Naive thymus-derived CD4-positive, alpha-beta T cell (primary cell): ENCODE results near the gene LPP. TPM values are rescaled to one million over a fixed set of nuclear protein-coding genes. Genes with fewer than 3 reads are reported as not detected.
"Not testable (repeated sequence)": the region's sequence is repeated elsewhere in the genome, so short reads cannot be mapped to it uniquely, and the experiment has no call there.

Experiments
- ATAC-seq: fragments of 150-1000 bp; cut with Tn5 transposase; 2 replicates; pipeline ENCODE4 v1.10.0; 2021; ENCODE audit warnings: mild to moderate bottlenecking, moderate library complexity
- CTCF ChIA-PET: fragments of 350-600 bp; sonication (Branson Sonifier 250); formaldehyde crosslinking; loops from one replicate; lab custom pipeline; 2021; ENCODE audit warnings: antibody characterized with exemption; lab: Charles Lee
- POLR2A ChIA-PET: fragments of 350-600 bp; sonication (Branson Sonifier 250); formaldehyde crosslinking; loops from one replicate; lab custom pipeline; 2021; ENCODE audit warnings: antibody characterized with exemption, inconsistent platforms; lab: Charles Lee
- DNase-seq, 9 donors: peaks; one replicate each; pipeline versions ENCODE4 v3.0.0 to v3.0.0-alpha.2; 2020 to 2022; ENCODE audit warnings: mixed read lengths in 1 of 9
- H3K27ac ChIP-seq: one replicate; pipeline ENCODE4 v1.7.0; 2013; ENCODE audit warnings: mild to moderate bottlenecking, low read depth, low read length, moderate library complexity
- H3K27me3 ChIP-seq, 2 donors: one replicate each; pipeline ENCODE4 v1.7.0; 2013; ENCODE audit warnings: low read length in 2 of 2, mild to moderate bottlenecking in 2 of 2, moderate library complexity in 2 of 2; ENCODE audit not compliant: control insufficient read depth in 2 of 2, insufficient read depth in 2 of 2
- H3K36me3 ChIP-seq, 3 experiments: 1 replicate in 2 of 3; 2 replicates in 1 of 3; pipeline ENCODE4 v1.7.0; 2013; ENCODE audit warnings: low read length in 3 of 3, mild to moderate bottlenecking in 3 of 3, moderate library complexity in 1 of 3; ENCODE audit not compliant: insufficient read depth in 3 of 3, control insufficient read depth in 2 of 3
- H3K4me1 ChIP-seq, 2 donors: one replicate each; pipeline ENCODE4 v1.7.0; 2013; ENCODE audit warnings: low read length in 2 of 2, mild to moderate bottlenecking in 2 of 2, moderate library complexity in 1 of 2; ENCODE audit not compliant: control insufficient read depth in 2 of 2, insufficient read depth in 2 of 2
- H3K4me3 ChIP-seq: 2 replicates; pipeline ENCODE4 v1.7.0; 2013; ENCODE audit warnings: mild to moderate bottlenecking, low read length
- H3K9me3 ChIP-seq, 3 experiments: 1 replicate in 2 of 3; 2 replicates in 1 of 3; pipeline ENCODE4 v1.7.0; 2013; ENCODE audit warnings: low read length in 3 of 3; ENCODE audit not compliant: control insufficient read depth in 2 of 3
- H3K27ac Mint-ChIP-seq, 9 donors: one replicate each; pipeline ENCODE4 v1.8.0; 2020 to 2022; ENCODE audit warnings: mixed read lengths in 9 of 9, mild to moderate bottlenecking in 8 of 9, moderate library complexity in 5 of 9, inconsistent platforms in 2 of 9
- H3K27me3 Mint-ChIP-seq, 5 donors: one replicate each; pipeline ENCODE4 v1.8.0; 2021 to 2022; ENCODE audit warnings: mixed read lengths in 5 of 5, mild to moderate bottlenecking in 1 of 5
- H3K36me3 Mint-ChIP-seq, 5 donors: one replicate each; pipeline ENCODE4 v1.8.0; 2020 to 2022; ENCODE audit warnings: mixed read lengths in 5 of 5, mild to moderate bottlenecking in 3 of 5, inconsistent platforms in 1 of 5
- H3K4me1 Mint-ChIP-seq, 7 donors: one replicate each; pipeline ENCODE4 v1.8.0; 2020 to 2022; ENCODE audit warnings: mixed read lengths in 7 of 7, mild to moderate bottlenecking in 3 of 7, inconsistent platforms in 1 of 7
- H3K4me3 Mint-ChIP-seq, 10 donors: one replicate each; pipeline ENCODE4 v1.8.0; 2020 to 2022; ENCODE audit warnings: mild to moderate bottlenecking in 10 of 10, mixed read lengths in 10 of 10, moderate library complexity in 6 of 10, inconsistent platforms in 2 of 10
- H3K9me3 Mint-ChIP-seq, 11 donors: one replicate each; pipeline ENCODE4 v1.8.0; 2020 to 2022; ENCODE audit warnings: mixed read lengths in 11 of 11, mild to moderate bottlenecking in 4 of 11, inconsistent platforms in 1 of 11, moderate library complexity in 1 of 11
- intact Hi-C, 2 donors: fragments of 100-400 bp; cut with micrococcal nuclease; formaldehyde crosslinking; loops; one replicate each; pipeline ENCODE4 v1.15.1; 2023
- polyA plus RNA-seq, 2 donors: library from polyadenylated mRNA; unstranded; fragments of 300-500 nt; fragmentation: Illumina TruSeq; gene quantifications; one replicate each; pipeline ENCODE4 v1.2.3, GENCODE V29; 2021
- total RNA-seq, 6 experiments: library from RNA in 5 of 6; stranded (reverse) in 5 of 6; gene quantifications; 1 replicate in 5 of 6; 2 replicates in 1 of 6; pipeline ENCODE4 v1.2.3 and lab custom pipeline; 2021 to 2026

Gene LPP
- total and polyA plus RNA-seq, 7 experiments from 2014 or later: 10.3 to 95.2 (median 19.5) TPM

- Histone ChIP-seq H3K27me3 (no peaks in the 10 kb centered on the region), H3K27ac (no peak overlapping the region), H3K4me3 (no peak overlapping the region), H3K36me3 (no peaks in the 10 kb centered on the region), H3K9me3 (no peaks in the 10 kb centered on the region), H3K4me1 (peaks cover 4 to 21% of the 10 kb centered on the region in 2 donors)
- Mint-ChIP-seq H3K4me1 (peaks cover 40 to 59% (median 52%) of the 10 kb centered on the region in 7 donors), H3K27me3 (no peaks in the 10 kb centered on the region), H3K4me3 (no peak overlapping the region), H3K27ac (no peak overlapping the region), H3K36me3 (peaks cover 0 to 34% (median 5%) of the 10 kb centered on the region in 5 donors), H3K9me3 (peaks cover 0 to 5% (median 0%) of the 10 kb centered on the region in 11 donors)
- DNase-seq: no peak
- CTCF ChIA-PET: no interaction called here
- POLR2A ChIA-PET: no interaction called here
- no peak for ATAC-seq
- intact Hi-C loops: no loop called here
Observed at GRCh38 chr3:188435266-188435665, 281.3 kb downstream of the LPP start.

DNA sequence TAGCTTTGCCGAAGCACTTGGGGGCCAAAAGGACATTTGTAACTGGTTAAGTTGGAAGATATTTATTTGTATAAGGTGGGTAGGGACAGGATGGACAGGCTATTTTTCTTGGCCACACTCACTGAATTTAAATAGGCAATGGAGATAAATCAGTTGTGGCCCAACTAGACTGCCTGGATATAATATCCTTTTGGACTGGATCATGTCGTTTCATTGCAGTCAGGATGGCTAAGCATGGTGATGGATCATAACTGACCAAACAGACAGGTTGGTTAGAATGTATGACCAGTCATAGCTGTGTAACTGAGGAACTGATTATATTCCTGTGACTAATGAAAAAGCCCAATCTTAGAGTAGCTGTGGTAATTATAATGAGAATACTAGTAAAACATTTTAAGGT is 284.0 kb downstream of the LPP start:
- ATAC-seq (no peak), DNase-seq (no peak)
- Histone ChIP-seq H3K27ac (no peak overlapping the region), H3K36me3 (no peaks in the 10 kb centered on the region), H3K4me1 (peaks cover 4 to 24% of the 10 kb centered on the region in 2 donors), H3K27me3 (no peaks in the 10 kb centered on the region), H3K9me3 (no peaks in the 10 kb centered on the region), H3K4me3 (no peak overlapping the region)
- intact Hi-C loops: loop anchor here in 1 of 2 donors (2.0 kb wide), 1 partner anchor 695 kb away; no protein-coding TSS in a partner anchor
- H3K4me1 Mint-ChIP-seq: peaks cover 28 to 60% (median 35%) of the 10 kb centered on the region in 7 donors
- no peaks in the 10 kb centered on the region for H3K27me3 Mint-ChIP-seq
- peaks cover 6 to 33% (median 12%) of the 10 kb centered on the region in 5 donors for H3K36me3 Mint-ChIP-seq
- POLR2A ChIA-PET: interaction anchor here (0.6 kb wide), 1 partner anchor 71 kb away, joined by 3 read pairs; no protein-coding TSS in a partner anchor
- no peak overlapping the region for H3K4me3 Mint-ChIP-seq
- peaks cover 0 to 4% (median 0%) of the 10 kb centered on the region in 11 donors for H3K9me3 Mint-ChIP-seq
- CTCF ChIA-PET: no interaction called here
- peak overlapping the region in 2 of 9 donors; percentile 12 to 26 for H3K27ac Mint-ChIP-seq

DNA sequence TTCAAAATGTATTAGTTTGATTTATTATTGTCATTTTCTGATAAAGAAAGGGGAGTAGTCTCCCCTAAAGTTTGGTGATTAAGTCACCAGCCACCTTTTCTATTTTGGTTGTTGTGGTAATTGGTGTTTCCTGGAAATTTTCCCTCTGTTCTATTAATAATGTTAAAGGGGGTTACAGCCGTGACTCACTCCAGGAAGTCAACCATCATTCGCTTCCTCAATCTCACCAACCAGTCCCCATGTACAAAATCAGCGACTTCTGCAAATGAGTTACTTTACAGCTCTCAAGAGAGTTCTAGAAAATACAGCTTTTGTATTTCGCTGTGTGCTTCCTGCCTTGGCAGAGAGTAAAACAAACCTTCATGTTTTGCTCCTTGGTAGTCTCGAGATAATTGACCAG is 285.1 kb downstream of the LPP start:
- ATAC-seq (peak; percentile 92), DNase-seq (peak in 5 of 9 donors; percentile 6 to 28 (median 14))
- Histone ChIP-seq H3K36me3 (no peaks in the 10 kb centered on the region), H3K27me3 (no peaks in the 10 kb centered on the region), H3K27ac (peak overlapping the region; percentile 9), H3K4me3 (no peak overlapping the region), H3K4me1 (peaks cover 4 to 31% of the 10 kb centered on the region in 2 donors), H3K9me3 (no peaks in the 10 kb centered on the region)
- Mint-ChIP-seq H3K9me3 (peaks cover 0 to 4% (median 0%) of the 10 kb centered on the region in 11 donors), H3K36me3 (peaks cover 6 to 36% (median 18%) of the 10 kb centered on the region in 5 donors), H3K27me3 (no peaks in the 10 kb centered on the region), H3K4me3 (peak overlapping the region in 9 of 10 donors; percentile 47 to 76 (median 62)), H3K4me1 (peaks cover 19 to 52% (median 27%) of the 10 kb centered on the region in 7 donors), H3K27ac (peak overlapping the region; percentile 28 to 83 (median 60))
- POLR2A ChIA-PET: no interaction called here
- CTCF ChIA-PET: interaction anchor here (0.7 kb wide), 1 partner anchor 697 kb away, joined by 5 read pairs; no protein-coding TSS in a partner anchor
- intact Hi-C loops: loop anchor here in 1 of 2 donors (2.0 kb wide), 1 partner anchor 696 kb away; no protein-coding TSS in a partner anchor

- peaks cover 4 to 31% of the 10 kb centered on the region in 2 donors for H3K4me1 ChIP-seq
- DNase-seq (no peak), ATAC-seq (no peak)
Observed at GRCh38 chr3:188440340-188440972, 286.5 kb downstream of the LPP start.

DNA sequence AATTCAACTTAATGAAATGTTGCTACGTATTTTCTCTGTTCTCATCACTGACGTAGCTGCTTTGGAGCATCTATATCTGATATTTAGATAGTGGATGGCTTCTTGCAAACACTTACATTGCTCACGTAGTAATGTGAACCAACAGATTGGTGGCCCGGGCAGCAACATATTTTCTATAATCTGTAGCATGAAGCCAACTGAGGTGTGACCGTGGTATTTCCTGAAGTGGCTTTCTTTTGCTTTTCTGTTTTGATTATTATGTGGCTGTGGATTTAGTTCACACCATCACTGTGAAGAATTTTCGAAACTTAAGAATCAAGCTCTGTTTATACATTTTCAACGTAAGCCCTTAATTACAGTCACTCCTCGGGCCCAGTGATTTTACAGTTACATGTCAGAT is 288.5 kb downstream of the LPP start:
- peaks cover 0 to 11% (median 0%) of the 10 kb centered on the region in 11 donors for H3K9me3 Mint-ChIP-seq
- no peaks in the 10 kb centered on the region for H3K27me3 ChIP-seq
- no peak overlapping the region for H3K4me3 ChIP-seq
- H3K27ac Mint-ChIP-seq: peak overlapping the region in 1 of 9 donors; percentile 8
- DNase-seq (no peak), ATAC-seq (no peak)
- intact Hi-C loops: no loop called here
- peak overlapping the region in 1 of 10 donors; percentile 16 for H3K4me3 Mint-ChIP-seq
- CTCF ChIA-PET: no interaction called here
- H3K27me3 Mint-ChIP-seq: no peaks in the 10 kb centered on the region
- no peak overlapping the region for H3K27ac ChIP-seq
- no peaks in the 10 kb centered on the region for H3K9me3 ChIP-seq
- H3K4me1 Mint-ChIP-seq: peaks cover 19 to 64% (median 27%) of the 10 kb centered on the region in 7 donors
- no peaks in the 10 kb centered on the region for H3K36me3 ChIP-seq
- POLR2A ChIA-PET: no interaction called here
- peaks cover 6 to 41% (median 26%) of the 10 kb centered on the region in 5 donors for H3K36me3 Mint-ChIP-seq
- H3K4me1 ChIP-seq: peaks cover 4 to 36% of the 10 kb centered on the region in 2 donors

More at GRCh38 chr3:188440340-188440972, 286.5 kb downstream of the LPP start:
- no peaks in the 10 kb centered on the region for H3K27me3 Mint-ChIP-seq
- Histone ChIP-seq H3K27ac (no peak overlapping the region), H3K4me3 (no peak overlapping the region), H3K36me3 (no peaks in the 10 kb centered on the region), H3K27me3 (no peaks in the 10 kb centered on the region), H3K9me3 (no peaks in the 10 kb centered on the region)
- ChIA-PET CTCF (no interaction called here), POLR2A (no interaction called here)
- H3K4me3 Mint-ChIP-seq: peak overlapping the region in 1 of 10 donors; percentile 23
- intact Hi-C loops: no loop called here
- peaks cover 0 to 11% (median 0%) of the 10 kb centered on the region in 11 donors for H3K9me3 Mint-ChIP-seq
- peaks cover 6 to 46% (median 18%) of the 10 kb centered on the region in 5 donors for H3K36me3 Mint-ChIP-seq
- peaks cover 19 to 56% (median 27%) of the 10 kb centered on the region in 7 donors for H3K4me1 Mint-ChIP-seq
- H3K27ac Mint-ChIP-seq: no peak overlapping the region

DNA sequence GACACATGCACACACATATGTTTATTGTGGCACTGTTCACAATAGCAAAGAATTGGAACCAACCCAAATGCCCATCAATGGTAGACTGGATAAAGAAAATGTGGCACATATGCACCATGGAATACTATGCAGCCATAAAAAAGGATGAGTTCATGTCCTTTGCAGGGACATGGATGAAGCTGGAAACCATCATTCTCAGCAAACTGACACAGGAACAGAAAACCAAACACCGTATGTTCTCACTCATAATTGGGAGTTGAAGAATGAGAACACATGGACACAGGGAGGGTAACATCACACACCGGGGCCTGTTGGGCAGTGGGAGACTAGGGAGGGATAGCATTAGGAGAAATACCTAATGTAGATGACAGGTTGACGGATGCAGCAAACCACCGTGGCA is 291.2 kb downstream of the LPP start:
- CTCF ChIA-PET: not testable (repeated sequence)

More for the DNA sequence above, 291.2 kb downstream of the LPP start:
- H3K36me3 Mint-ChIP-seq: peaks cover 6 to 36% (median 31%) of the 10 kb centered on the region in 5 donors
- H3K27me3 ChIP-seq, H3K4me3 Mint-ChIP-seq, H3K27ac ChIP-seq, DNase-seq, H3K27me3 Mint-ChIP-seq, H3K9me3 Mint-ChIP-seq, ATAC-seq, H3K9me3 ChIP-seq, H3K27ac Mint-ChIP-seq, H3K36me3 ChIP-seq, POLR2A ChIA-PET, H3K4me3 ChIP-seq, intact Hi-C loops: not testable (repeated sequence)
- H3K4me1 Mint-ChIP-seq: peaks cover 0 to 38% (median 1%) of the 10 kb centered on the region in 7 donors
- H3K4me1 ChIP-seq: peaks cover 0 to 16% of the 10 kb centered on the region in 2 donors
